ENCODE measurements around the gene EFCAB8.

EFCAB8 gene

GRCh38 chr20:32984631-32985354, 126.1 kb downstream of the EFCAB8 start:
- no peak for DNase-seq

GRCh38 chr20:32985596-32985995, 126.9 kb downstream of the EFCAB8 start:
- DNase-seq: no peak

GRCh38 chr20:32986331-32986966, 127.7 kb downstream of the EFCAB8 start:
- peak in 29 of 58 donors; percentile 4 to 56 (median 22) for DNase-seq

- DNase-seq: no peak
Measured at GRCh38 chr20:32987044-32987825, 128.5 kb downstream of the EFCAB8 start.

DNA sequence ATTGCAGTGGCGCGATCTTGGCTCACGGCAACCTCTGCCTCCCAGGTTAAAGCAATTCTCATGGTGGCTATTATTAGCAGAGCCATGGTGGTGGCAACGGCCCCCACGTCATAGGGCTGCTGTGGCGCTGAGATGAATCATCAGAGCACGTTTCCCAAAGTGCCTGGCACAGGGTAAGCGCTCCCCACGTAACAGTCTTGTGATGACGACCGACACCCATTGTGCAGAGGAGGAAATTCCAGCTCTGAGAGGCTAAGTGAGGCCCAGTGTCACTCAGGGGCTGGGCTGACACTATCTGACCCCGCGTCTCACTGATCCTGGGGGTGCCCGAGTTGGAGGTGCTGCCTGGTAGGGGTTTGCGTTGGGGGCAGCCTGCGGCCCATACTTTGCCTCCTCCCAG, 129.3 kb downstream of the EFCAB8 start:
- no peak for DNase-seq

DNA sequence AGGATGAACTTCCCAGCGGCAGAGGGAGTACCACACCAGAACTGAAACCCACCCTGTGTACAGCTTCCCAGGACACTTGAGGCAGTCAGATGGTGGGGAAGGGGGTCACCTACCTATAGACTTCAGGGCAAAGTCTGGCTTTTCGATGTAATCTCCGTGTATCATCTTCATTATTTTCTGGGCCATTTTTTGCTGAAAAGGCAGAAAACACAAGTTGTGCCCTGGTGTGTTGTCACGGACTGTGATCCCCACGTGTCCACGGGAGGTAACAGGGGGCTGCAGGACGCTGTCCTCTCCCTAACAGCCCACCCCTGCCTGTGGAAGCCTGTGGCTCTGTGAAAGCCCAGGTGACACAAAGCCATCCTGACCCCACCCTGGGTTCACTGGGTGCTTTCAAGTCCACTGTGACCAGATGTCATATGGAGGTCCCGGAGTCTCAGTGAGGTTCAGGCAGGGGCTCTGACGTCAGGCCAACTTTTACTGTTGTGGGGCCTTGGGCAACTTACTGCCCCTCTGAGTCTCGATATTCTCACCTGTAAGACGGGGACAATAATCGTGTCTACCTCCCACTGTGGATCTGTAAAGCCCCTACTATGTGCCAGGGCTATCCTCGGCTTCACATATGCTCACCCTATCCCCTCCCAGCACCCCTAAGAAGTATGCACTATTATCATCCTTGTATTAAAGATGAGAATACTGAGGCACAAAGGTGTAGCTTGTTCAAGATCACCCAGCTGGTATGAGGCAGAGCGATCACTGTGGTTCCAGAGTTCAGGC, 131.0 kb downstream of the EFCAB8 start:
- no peak for DNase-seq

- DNase-seq: no peak
Measured at GRCh38 chr20:32990426-32990825, 131.7 kb downstream of the EFCAB8 start.

- no peak for DNase-seq
Measured at GRCh38 chr20:32991383-32991782, 132.7 kb downstream of the EFCAB8 start.

DNA sequence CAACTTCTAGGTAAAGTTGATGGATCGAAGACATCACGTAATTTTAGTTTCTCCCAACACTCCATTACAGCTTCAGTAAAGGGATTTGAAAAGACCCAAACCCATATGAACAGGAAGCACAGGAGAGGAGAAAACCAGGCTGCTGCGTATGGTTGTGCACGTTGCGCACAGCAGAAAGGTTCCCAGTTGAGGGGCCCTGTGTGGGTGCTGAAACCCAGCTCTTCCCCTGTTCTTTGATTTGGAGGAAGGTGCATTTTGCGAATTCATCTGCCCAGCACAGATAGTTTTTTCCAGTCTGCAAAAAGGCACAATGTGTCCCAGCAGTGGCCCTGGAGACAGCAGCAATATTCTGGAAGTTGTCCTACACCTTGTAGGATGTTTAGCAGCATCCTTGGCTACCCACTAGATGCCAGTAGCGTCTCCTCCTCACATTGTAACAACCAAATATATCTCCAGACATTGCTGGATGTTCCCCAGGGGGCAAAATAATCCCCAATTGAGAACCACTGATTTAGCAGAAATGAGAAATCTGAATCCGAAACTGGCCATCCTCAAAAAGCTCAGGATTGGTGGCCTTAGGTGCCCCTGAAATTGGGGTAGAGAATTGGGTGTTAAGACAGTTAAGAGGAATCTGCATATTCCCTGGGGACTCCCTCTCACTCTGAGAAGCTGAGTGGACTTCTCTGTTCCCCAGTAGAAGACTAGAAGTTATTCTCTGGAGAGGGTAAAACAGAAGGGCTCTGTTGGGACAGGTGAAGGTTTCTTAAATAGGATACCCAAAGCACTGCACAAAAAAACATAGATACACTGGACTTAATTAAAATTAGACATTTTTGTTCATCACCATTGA, 133.3 kb downstream of the EFCAB8 start:
- peak in 1 of 58 donors; percentile 1 for DNase-seq

GRCh38 chr20:32993496-32994050, 134.8 kb downstream of the EFCAB8 start:
- DNase-seq: no peak

- DNase-seq: no peak
Measured at GRCh38 chr20:32995802-32996201, 137.1 kb downstream of the EFCAB8 start.

DNA sequence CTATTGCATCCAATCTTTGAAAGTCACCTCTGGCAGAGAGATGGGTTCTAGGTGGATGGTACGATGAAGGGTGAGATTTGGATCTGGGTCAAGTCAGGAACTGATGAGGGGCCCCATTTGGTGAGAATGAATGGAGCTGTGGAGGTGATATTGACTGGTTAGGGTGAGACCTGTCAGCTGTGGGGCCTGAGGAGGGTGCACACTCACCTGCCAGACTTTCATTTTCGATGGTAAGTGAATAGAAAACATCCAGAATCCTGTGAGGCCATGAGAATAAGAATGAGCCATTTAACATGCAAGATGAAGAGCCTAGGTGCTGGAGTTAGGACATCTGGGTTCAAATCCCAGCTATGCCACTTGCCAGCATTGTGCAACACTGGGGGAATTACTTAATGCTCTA, 138.7 kb downstream of the EFCAB8 start:
- no peak for DNase-seq

DNA sequence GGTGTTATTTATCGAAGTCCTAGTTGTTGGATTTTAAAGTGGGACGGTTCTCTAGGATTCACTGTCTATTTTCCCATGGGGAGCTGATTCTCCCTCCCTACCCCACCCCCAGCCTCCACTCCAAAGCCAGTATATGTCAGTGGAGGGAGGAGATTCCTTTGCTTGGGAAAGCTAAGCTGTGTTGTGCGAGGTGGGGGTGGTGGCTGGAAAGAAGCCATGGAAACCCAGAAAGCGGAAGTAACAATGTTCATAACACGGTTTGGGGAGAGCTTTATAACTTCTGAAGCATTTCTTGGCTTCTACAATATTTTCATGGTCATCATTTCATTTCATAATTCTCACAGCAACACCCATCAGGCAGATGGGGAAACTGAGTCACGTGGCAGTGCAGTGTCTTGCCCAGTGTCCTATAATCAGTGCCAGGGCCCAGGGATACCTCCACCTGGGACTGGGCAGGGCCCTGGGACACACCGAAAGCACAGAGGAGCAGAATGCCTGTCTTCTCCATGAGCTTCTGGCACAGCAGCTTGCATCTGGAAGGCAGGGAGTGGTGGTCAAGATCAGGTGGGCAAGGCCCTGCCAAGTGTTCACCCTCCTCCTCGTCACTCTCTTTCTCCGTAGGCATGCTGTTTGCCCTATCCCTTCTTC, 141.0 kb downstream of the EFCAB8 start:
- no peak for DNase-seq

DNA sequence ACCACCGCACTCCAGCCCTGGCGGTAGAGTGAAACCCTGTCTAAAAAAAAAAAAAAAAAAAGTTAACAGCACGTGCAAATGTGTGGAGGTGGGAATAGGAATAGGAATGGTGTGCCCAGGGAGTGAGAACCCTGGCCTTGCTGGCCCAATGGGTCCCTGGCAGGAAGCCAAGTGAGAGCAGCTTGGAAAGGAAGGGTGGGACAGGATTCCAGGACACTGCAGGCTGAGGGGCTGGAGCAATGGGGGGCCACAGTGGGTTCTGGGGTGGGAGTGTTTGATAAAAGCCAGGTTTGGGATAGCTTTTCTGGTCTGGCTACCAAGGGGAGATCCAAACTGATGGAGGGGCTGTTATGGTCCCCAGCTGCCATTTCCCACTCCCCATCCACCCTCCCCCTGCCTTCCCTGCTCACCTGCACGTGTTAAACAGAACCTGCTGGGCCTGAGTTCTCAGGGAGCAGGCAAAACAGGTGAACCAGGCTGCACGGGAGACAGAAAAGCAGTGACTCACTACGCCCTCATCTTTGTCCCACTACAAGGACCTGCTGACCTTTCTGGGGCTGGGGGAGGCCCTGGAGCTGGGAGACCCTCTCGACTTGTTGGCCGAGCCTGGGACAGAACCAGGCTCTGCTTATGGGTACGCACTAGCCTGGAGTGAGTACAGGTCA, 142.2 kb downstream of the EFCAB8 start:
- no peak for DNase-seq

DNA sequence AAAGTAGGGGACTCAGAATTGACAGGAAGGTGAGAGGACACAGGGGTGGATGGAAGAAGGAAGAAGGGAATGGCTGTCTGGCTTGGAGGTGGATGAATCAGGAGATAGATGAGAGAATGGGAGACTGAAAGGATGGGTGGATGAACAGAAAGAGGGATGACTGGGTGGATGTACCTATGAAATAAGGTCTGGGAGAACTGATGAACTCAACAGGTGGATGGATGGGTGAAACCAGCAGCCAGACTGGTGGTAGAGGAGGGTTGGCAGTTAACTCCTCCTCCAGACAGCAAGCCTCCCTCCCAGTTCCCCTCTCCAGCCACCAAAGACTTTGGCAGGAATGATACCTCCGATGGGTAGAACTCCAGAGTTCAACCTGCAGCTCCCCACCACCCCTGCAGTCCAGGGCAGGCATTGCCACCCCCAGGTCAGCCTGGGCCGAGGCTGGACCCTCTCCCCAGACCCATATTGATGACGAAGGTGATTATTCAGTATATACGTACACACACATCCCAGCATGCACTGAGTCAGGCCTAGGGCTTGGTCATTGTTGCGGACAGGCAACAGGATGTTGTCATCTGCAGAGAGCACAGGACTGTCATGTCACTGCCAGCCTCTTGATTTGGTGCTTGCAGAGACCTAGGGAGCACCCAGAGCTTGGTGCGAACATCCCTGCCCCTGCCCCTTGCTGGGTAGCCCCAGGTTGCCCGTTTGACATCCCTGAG, 143.5 kb downstream of the EFCAB8 start:
- DNase-seq: no peak

GRCh38 chr20:33004141-33004751, 145.5 kb downstream of the EFCAB8 start, which contains the start of gene SUN5:
Gene SUN5 (minus strand): TSS chr20:33004433. CDS start chr20:33004340, 93 bp downstream.
- no peak for DNase-seq

- DNase-seq: no peak
Measured at GRCh38 chr20:33005132-33005566, 146.4 kb downstream of the EFCAB8 start.

Measured in anterior cingulate cortex (tissue), 58 donors.